ENCODE results near the gene NATD1.

The NATD1 gene

GRCh38 chr17:21275047-21275578 lies 21.9 kb upstream of the NATD1 start:
- DNase-seq: peak in 2 of 3 donors; percentile 41 to 55
- Histone ChIP-seq H3K27ac (ENCODE audit: insufficient read depth in 1 of 2, low read depth in 1 of 2, low read length in 2 of 2, poor library complexity in 1 of 2, severe bottlenecking in 2 of 2) (no peak overlapping the region), H3K4me1 (ENCODE audit: control extremely low read depth in 1 of 4, control insufficient read depth in 4 of 4, insufficient read depth in 4 of 4, low read length in 3 of 4) (peaks cover 4 to 42% (median 31%) of the 10 kb centered on the region in 4 experiments), H3K27me3 (replicated peaks in 2 of 5; ENCODE audit: control insufficient read depth in 4 of 5, insufficient read depth in 5 of 5, low read length in 4 of 5) (peaks cover 0 to 3% (median 0%) of the 10 kb centered on the region in 5 experiments), H3K36me3 (ENCODE audit: control insufficient read depth in 4 of 4, insufficient read depth in 4 of 4, low read length in 3 of 4) (no peaks in the 10 kb centered on the region), H3K9me3 (ENCODE audit: control extremely low read depth in 1 of 5, control insufficient read depth in 4 of 5, insufficient read depth in 2 of 5, low read depth in 1 of 5, low read length in 4 of 5) (no peaks in the 10 kb centered on the region), H3K4me3 (ENCODE audit: control insufficient read depth in 1 of 7, extremely low read depth in 1 of 7, insufficient read depth in 4 of 7, low read depth in 2 of 7, low read length in 6 of 7) (peak overlapping the region; percentile 46 to 80 (median 68))
- POLR2A ChIA-PET: interaction anchor here (0.9 kb wide), 2 partner anchors 10 to 232 kb away, joined by 3 to 4 read pairs; partner anchors contain the start of genes MAP2K3 and USP22
- CTCF ChIA-PET: interaction anchor here (1.0 to 3.8 kb wide), 7 partner anchors 9 to 156 kb away, joined by 3 to 26 read pairs (median 4); no protein-coding TSS in a partner anchor
- 5% methylated on average over 16 of the region's 20 CpGs for WGBS (ENCODE audit: insufficient coverage)

- Histone ChIP-seq H3K27ac (ENCODE audit: insufficient read depth in 1 of 2, low read depth in 1 of 2, low read length in 2 of 2, poor library complexity in 1 of 2, severe bottlenecking in 2 of 2) (no peak overlapping the region), H3K27me3 (replicated peaks in 2 of 5; ENCODE audit: control insufficient read depth in 4 of 5, insufficient read depth in 5 of 5, low read length in 4 of 5) (peaks cover 0 to 3% (median 0%) of the 10 kb centered on the region in 5 experiments), H3K36me3 (ENCODE audit: control insufficient read depth in 4 of 4, insufficient read depth in 4 of 4, low read length in 3 of 4) (no peaks in the 10 kb centered on the region), H3K4me3 (ENCODE audit: control insufficient read depth in 1 of 7, extremely low read depth in 1 of 7, insufficient read depth in 4 of 7, low read depth in 2 of 7, low read length in 6 of 7) (no peak overlapping the region), H3K4me1 (ENCODE audit: control extremely low read depth in 1 of 4, control insufficient read depth in 4 of 4, insufficient read depth in 4 of 4, low read length in 3 of 4) (peaks cover 2 to 34% (median 25%) of the 10 kb centered on the region in 4 experiments), H3K9me3 (ENCODE audit: control extremely low read depth in 1 of 5, control insufficient read depth in 4 of 5, insufficient read depth in 2 of 5, low read depth in 1 of 5, low read length in 4 of 5) (no peaks in the 10 kb centered on the region)
- CTCF ChIA-PET: interaction anchor here (0.5 to 1.4 kb wide), 4 partner anchors 10 to 146 kb away, joined by 3 to 7 read pairs (median 4); no protein-coding TSS in a partner anchor
- POLR2A ChIA-PET: no interaction called here
- no peak for DNase-seq
- 62% methylated on average over 9 of the region's 14 CpGs for WGBS (ENCODE audit: insufficient coverage)
These were observed 19.9 kb upstream of the NATD1 start for GRCh38 chr17:21272881-21273792.

- ChIA-PET POLR2A (no interaction called here), CTCF (interaction anchor here (1.0 to 1.3 kb wide), 2 partner anchors 13 to 16 kb away, joined by 3 to 6 read pairs; no protein-coding TSS in a partner anchor)
- H3K4me1 ChIP-seq (ENCODE audit: control extremely low read depth in 1 of 4, control insufficient read depth in 4 of 4, insufficient read depth in 4 of 4, low read length in 3 of 4): peaks cover 2 to 37% (median 29%) of the 10 kb centered on the region in 4 experiments
- no peak overlapping the region for H3K27ac ChIP-seq (ENCODE audit: insufficient read depth in 1 of 2, low read depth in 1 of 2, low read length in 2 of 2, poor library complexity in 1 of 2, severe bottlenecking in 2 of 2)
- H3K27me3 ChIP-seq (replicated peaks in 2 of 5; ENCODE audit: control insufficient read depth in 4 of 5, insufficient read depth in 5 of 5, low read length in 4 of 5): peaks cover 0 to 3% (median 0%) of the 10 kb centered on the region in 5 experiments
- no peaks in the 10 kb centered on the region for H3K36me3 ChIP-seq (ENCODE audit: control insufficient read depth in 4 of 4, insufficient read depth in 4 of 4, low read length in 3 of 4)
- 94% methylated on average over 3 of the region's 3 CpGs for WGBS (ENCODE audit: insufficient coverage)
- H3K9me3 ChIP-seq (ENCODE audit: control extremely low read depth in 1 of 5, control insufficient read depth in 4 of 5, insufficient read depth in 2 of 5, low read depth in 1 of 5, low read length in 4 of 5): no peaks in the 10 kb centered on the region
- no peak overlapping the region for H3K4me3 ChIP-seq (ENCODE audit: control insufficient read depth in 1 of 7, extremely low read depth in 1 of 7, insufficient read depth in 4 of 7, low read depth in 2 of 7, low read length in 6 of 7)
- no peak for DNase-seq
These were observed 19.0 kb upstream of the NATD1 start for GRCh38 chr17:21272250-21272649.

- Histone ChIP-seq H3K4me3 (ENCODE audit: control insufficient read depth in 1 of 7, extremely low read depth in 1 of 7, insufficient read depth in 4 of 7, low read depth in 2 of 7, low read length in 6 of 7) (no peak overlapping the region), H3K4me1 (ENCODE audit: control extremely low read depth in 1 of 4, control insufficient read depth in 4 of 4, insufficient read depth in 4 of 4, low read length in 3 of 4) (peaks cover 2 to 35% (median 29%) of the 10 kb centered on the region in 4 experiments), H3K9me3 (ENCODE audit: control extremely low read depth in 1 of 5, control insufficient read depth in 4 of 5, insufficient read depth in 2 of 5, low read depth in 1 of 5, low read length in 4 of 5) (no peaks in the 10 kb centered on the region), H3K36me3 (ENCODE audit: control insufficient read depth in 4 of 4, insufficient read depth in 4 of 4, low read length in 3 of 4) (no peaks in the 10 kb centered on the region), H3K27me3 (replicated peaks in 2 of 5; ENCODE audit: control insufficient read depth in 4 of 5, insufficient read depth in 5 of 5, low read length in 4 of 5) (peaks cover 0 to 2% (median 0%) of the 10 kb centered on the region in 5 experiments), H3K27ac (ENCODE audit: insufficient read depth in 1 of 2, low read depth in 1 of 2, low read length in 2 of 2, poor library complexity in 1 of 2, severe bottlenecking in 2 of 2) (no peak overlapping the region)
- no peak for DNase-seq
- 98% methylated on average over 4 of the region's 10 CpGs for WGBS (ENCODE audit: insufficient coverage)
- ChIA-PET POLR2A (no interaction called here), CTCF (no interaction called here)
These were observed 18.4 kb upstream of the NATD1 start for GRCh38 chr17:21271454-21272183.

GRCh38 chr17:21269394-21269793 lies 16.2 kb upstream of the NATD1 start:
- WGBS (ENCODE audit: insufficient coverage): 10% methylated on average over 4 of the region's 8 CpGs
- Histone ChIP-seq H3K4me3 (ENCODE audit: control insufficient read depth in 1 of 7, extremely low read depth in 1 of 7, insufficient read depth in 4 of 7, low read depth in 2 of 7, low read length in 6 of 7) (no peak overlapping the region), H3K27me3 (replicated peaks in 2 of 5; ENCODE audit: control insufficient read depth in 4 of 5, insufficient read depth in 5 of 5, low read length in 4 of 5) (no peaks in the 10 kb centered on the region), H3K4me1 (ENCODE audit: control extremely low read depth in 1 of 4, control insufficient read depth in 4 of 4, insufficient read depth in 4 of 4, low read length in 3 of 4) (peaks cover 0 to 15% (median 11%) of the 10 kb centered on the region in 4 experiments), H3K9me3 (ENCODE audit: control extremely low read depth in 1 of 5, control insufficient read depth in 4 of 5, insufficient read depth in 2 of 5, low read depth in 1 of 5, low read length in 4 of 5) (no peaks in the 10 kb centered on the region), H3K27ac (ENCODE audit: insufficient read depth in 1 of 2, low read depth in 1 of 2, low read length in 2 of 2, poor library complexity in 1 of 2, severe bottlenecking in 2 of 2) (no peak overlapping the region), H3K36me3 (ENCODE audit: control insufficient read depth in 4 of 4, insufficient read depth in 4 of 4, low read length in 3 of 4) (no peaks in the 10 kb centered on the region)
- ChIA-PET POLR2A (no interaction called here), CTCF (interaction anchor here (0.9 to 3.0 kb wide), 3 partner anchors 10 to 12 kb away, joined by 3 to 9 read pairs (median 7); no protein-coding TSS in a partner anchor)
- DNase-seq: no peak

DNA sequence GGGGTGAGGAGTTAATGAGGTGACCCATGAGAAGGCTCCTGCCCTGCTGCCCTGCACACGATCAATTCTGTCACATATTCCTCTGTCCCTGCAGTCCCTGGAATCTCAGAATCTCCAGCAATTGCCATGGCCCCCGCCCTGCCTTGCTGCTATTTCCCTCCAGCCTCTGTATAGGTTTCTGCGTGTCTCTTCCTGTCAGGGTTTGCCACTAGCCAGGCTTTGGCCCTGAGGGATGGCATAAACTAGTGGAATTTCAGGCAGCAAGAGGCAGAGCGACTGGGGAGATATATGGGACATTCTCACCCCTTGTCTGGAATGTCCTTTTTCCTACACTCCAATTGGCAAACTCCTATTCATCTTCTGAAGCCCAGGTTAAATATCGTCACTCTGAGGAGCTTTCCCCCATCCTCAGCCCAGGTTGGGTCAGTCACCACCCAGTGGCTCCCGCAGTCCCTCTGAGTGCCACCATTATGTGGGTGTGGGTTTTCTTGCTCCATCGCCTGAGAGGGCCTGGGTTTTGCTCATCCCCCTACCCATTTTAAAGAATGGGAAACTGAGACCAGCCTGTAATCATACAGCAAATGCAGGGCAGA lies 15.5 kb upstream of the NATD1 start:
- Histone ChIP-seq H3K27ac (ENCODE audit: insufficient read depth in 1 of 2, low read depth in 1 of 2, low read length in 2 of 2, poor library complexity in 1 of 2, severe bottlenecking in 2 of 2) (no peak overlapping the region), H3K4me1 (ENCODE audit: control extremely low read depth in 1 of 4, control insufficient read depth in 4 of 4, insufficient read depth in 4 of 4, low read length in 3 of 4) (peaks cover 0 to 15% (median 11%) of the 10 kb centered on the region in 4 experiments), H3K9me3 (ENCODE audit: control extremely low read depth in 1 of 5, control insufficient read depth in 4 of 5, insufficient read depth in 2 of 5, low read depth in 1 of 5, low read length in 4 of 5) (no peaks in the 10 kb centered on the region), H3K36me3 (ENCODE audit: control insufficient read depth in 4 of 4, insufficient read depth in 4 of 4, low read length in 3 of 4) (no peaks in the 10 kb centered on the region), H3K4me3 (ENCODE audit: control insufficient read depth in 1 of 7, extremely low read depth in 1 of 7, insufficient read depth in 4 of 7, low read depth in 2 of 7, low read length in 6 of 7) (no peak overlapping the region), H3K27me3 (replicated peaks in 2 of 5; ENCODE audit: control insufficient read depth in 4 of 5, insufficient read depth in 5 of 5, low read length in 4 of 5) (no peaks in the 10 kb centered on the region)
- WGBS (ENCODE audit: insufficient coverage): 96% methylated on average over 4 of the region's 7 CpGs
- ChIA-PET CTCF (interaction anchor here (2.5 to 3.0 kb wide), 2 partner anchors 9 to 10 kb away, joined by 7 to 9 read pairs; no protein-coding TSS in a partner anchor), POLR2A (interaction anchor here (1.1 kb wide), 1 partner anchor 9 kb away, joined by 4 read pairs; no protein-coding TSS in a partner anchor)
- no peak for DNase-seq

Measured in common myeloid progenitor, CD34-positive (primary cell).